MG63 (cell line): ENCODE results near the gene ACSM2B. TPM values are rescaled to one million over a fixed set of nuclear protein-coding genes. Genes with fewer than 3 reads are reported as not detected.
"Not testable (repeated sequence)": the region's sequence is repeated elsewhere in the genome, so short reads cannot be mapped to it uniquely, and the experiment has no call there.

Source experiments
- DNase-seq: peaks from one replicate; pipeline ENCODE4 v3.0.0-alpha.2; 2020
- H3K27me3 ChIP-seq: fragments of 250-450 bp; sonication (Bioruptor Pico); 2 replicates; pipeline ENCODE4 v1.5.1; 2020; ENCODE audit warnings: mild to moderate bottlenecking, moderate library complexity
- H3K36me3 ChIP-seq: fragments of 250-450 bp; sonication (Bioruptor Pico); 2 replicates; pipeline ENCODE4 v1.5.1; 2020; ENCODE audit warnings: mild to moderate bottlenecking, moderate library complexity
- H3K4me3 ChIP-seq: fragments of 250-450 bp; sonication (Bioruptor Pico); 2 replicates; pipeline ENCODE4 v1.5.1; 2020; ENCODE audit warnings: mild to moderate bottlenecking, moderate library complexity
- H3K9me3 ChIP-seq: fragments of 250-450 bp; sonication (Bioruptor Pico); 2 replicates; pipeline ENCODE4 v1.5.1; 2020; ENCODE audit warnings: mild to moderate bottlenecking, moderate library complexity
- total RNA-seq: library from RNA; depleted of rRNA; stranded (reverse); fragments of >200 nt; shearing (Covaris generic); gene quantifications from 2 replicates; pipeline ENCODE4 v1.2.3, GENCODE V29; 2014; ENCODE audit warnings: low replicate concordance; rRNA removed

The ACSM2B gene
- total RNA-seq, 1 experiment from 2014 or later: not detected

GRCh38 chr16:20504418-20504817 is 71.7 kb downstream of the ACSM2B start:
- DNase-seq: no peak
- Histone ChIP-seq H3K27me3 (no peaks in the 10 kb centered on the region), H3K36me3 (no peaks in the 10 kb centered on the region)

DNA sequence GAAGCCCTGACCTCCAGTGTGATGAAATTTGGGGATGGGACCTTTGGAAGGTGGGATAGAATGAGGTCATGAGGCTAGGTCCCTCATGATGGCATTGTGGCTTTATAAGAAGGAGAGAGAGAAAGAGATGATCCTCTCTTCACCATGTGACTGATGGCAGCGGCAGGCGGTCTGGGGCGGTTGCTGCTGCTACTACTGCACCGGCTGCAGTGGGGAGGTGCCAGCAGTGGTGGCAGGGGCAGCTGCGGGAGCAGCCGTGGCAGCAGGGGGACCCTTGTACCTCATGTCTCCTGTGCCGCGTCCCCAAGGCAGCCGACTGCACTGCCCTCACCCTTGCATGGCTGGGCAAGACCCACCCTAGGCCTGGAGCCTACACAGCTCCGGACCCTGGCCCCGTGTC is 84.7 kb downstream of the ACSM2B start:
- H3K4me3 ChIP-seq, H3K36me3 ChIP-seq, DNase-seq: not testable (repeated sequence)

More at GRCh38 chr16:20504418-20504817, 71.7 kb downstream of the ACSM2B start:
- no peak overlapping the region for H3K4me3 ChIP-seq
- 0 out of 2 replicates have a peak, but pooled peaks cover 2% of the 10 kb centered on the region for H3K9me3 ChIP-seq

GRCh38 chr16:20490994-20491393 is 85.2 kb downstream of the ACSM2B start:
- DNase-seq, H3K36me3 ChIP-seq, H3K9me3 ChIP-seq, H3K4me3 ChIP-seq, H3K27me3 ChIP-seq: not testable (repeated sequence)

More for the DNA sequence above, 84.7 kb downstream of the ACSM2B start:
- H3K27me3 ChIP-seq, H3K9me3 ChIP-seq: not testable (repeated sequence)

Other genes starting within 250 kb of the ACSM2B start
- not detected in 2 replicates for gene GP2, start 248.9 kb downstream of the ACSM2B start, total RNA-seq
- not detected in 2 replicates for gene UMOD, start 223.7 kb downstream of the ACSM2B start, total RNA-seq
- gene PDILT, start 171.6 kb downstream of the ACSM2B start, total RNA-seq: not detected in 2 replicates
- 0.20 and 1.2 TPM in 2 replicates for gene ACSM5, start 166.8 kb downstream of the ACSM2B start, total RNA-seq
- not detected in 2 replicates for gene ACSM2A, start 124.8 kb downstream of the ACSM2B start, total RNA-seq
- not detected in 2 replicates for gene ACSM1, start 121.3 kb upstream of the ACSM2B start, total RNA-seq
- gene THUMPD1, start 165.5 kb upstream of the ACSM2B start, total RNA-seq: 37.5 and 37.9 TPM in 2 replicates
- gene ACSM3, start 187.6 kb upstream of the ACSM2B start, total RNA-seq: 0.23 TPM in 1 of 2 replicates, not detected in the other
- 14.1 and 24.4 TPM in 2 replicates for gene ERI2, start 230.1 kb upstream of the ACSM2B start, total RNA-seq
- 16.2 and 28.8 TPM in 2 replicates for gene REXO5, start 230.2 kb upstream of the ACSM2B start, total RNA-seq